Aortic smooth muscle cell (primary cell): ENCODE measurements around the gene ECSIT. TPM values are rescaled to one million over a fixed set of nuclear protein-coding genes. Genes with fewer than 3 reads are reported as not detected.

Experiments used
- total RNA-seq: library from RNA; depleted of rRNA; stranded (reverse); fragments of >200 nt; gene quantifications from 2 replicates; pipeline ENCODE4 v1.2.3, GENCODE V29; 2014

Gene ECSIT, protein sequence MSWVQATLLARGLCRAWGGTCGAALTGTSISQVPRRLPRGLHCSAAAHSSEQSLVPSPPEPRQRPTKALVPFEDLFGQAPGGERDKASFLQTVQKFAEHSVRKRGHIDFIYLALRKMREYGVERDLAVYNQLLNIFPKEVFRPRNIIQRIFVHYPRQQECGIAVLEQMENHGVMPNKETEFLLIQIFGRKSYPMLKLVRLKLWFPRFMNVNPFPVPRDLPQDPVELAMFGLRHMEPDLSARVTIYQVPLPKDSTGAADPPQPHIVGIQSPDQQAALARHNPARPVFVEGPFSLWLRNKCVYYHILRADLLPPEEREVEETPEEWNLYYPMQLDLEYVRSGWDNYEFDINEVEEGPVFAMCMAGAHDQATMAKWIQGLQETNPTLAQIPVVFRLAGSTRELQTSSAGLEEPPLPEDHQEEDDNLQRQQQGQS
- total RNA-seq = 18.0 TPM in 2 replicates

DNA sequence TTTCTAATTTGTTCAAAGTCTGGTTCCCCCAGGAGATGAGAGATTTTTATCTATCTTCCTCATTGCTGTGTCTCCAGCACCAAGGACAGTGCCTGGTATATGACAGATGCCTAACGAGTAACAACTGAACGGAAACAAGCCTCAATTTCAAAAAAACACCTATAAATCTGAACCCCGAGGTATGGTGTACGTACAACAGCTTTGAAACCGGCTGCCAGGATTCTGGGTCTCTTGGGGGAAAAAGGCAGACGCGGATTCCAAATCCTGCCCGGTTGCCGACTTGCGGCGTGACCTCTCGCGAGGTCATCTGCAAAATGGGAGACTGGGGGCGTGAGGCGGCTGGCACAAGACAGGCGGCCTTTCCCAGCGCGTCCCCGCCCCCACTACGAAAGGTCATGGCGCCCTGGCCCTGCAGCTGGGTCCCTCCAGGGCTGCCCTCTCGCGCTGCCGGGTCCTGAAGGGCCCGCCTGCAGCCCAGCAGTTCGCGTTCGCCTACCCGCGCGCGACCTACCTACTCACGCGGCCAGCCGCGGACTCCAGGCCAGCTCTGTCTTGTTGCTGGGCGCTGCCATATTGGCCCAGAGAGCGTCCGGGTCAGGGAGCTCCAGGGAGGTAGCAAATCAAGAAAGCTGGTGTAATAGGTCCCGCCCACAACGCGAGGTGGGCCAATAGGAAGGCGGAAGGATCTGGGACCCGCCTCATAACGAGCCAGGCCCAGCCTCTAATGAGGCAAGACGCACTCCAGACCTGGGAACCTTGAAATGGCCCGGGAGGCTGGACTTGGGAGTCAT lies at the start of gene ECSIT:
TSS of gene ECSIT (minus strand) at position 584 of the 791 bp plus-strand sequence. CDS start 9,964 bp downstream, outside the sequence.

DNA sequence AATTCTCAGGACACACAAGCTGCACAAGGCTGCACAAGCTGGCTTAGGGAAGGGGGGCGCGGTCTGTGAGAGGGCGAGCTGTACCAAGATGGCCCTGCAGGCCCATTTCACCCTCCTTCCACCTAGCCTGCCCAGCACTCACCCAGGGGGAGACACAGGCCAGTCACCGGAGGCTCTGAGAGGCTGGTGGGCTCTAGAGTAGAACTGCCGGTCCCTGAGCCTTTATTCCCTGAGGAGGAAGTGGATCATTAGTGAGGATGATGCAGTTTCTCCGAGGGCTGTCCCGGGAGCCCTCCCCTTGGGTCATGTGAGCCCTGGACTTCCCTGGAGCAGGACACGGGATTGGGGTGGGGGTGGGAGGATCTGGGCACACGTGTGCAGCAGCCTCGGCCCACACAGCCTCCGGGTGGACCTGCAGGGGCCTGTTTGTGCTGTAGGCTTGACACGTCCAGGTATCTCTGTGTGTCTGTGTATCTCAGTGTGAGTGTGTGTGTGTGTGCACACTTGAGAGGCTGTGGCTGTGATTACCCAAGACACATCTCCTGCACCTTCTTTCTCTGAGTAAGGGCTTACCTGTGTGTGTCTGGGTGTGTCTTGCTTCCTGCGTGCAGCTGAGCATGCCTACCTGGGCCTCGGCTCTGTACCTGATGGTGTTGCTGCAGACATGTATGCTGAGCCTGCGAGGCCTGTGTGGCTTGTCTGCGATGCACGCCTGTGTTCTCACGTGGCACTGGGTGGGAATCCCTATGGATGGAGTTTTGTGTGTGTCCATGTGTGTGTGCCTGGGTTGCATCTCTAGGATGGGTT lies 48.7 kb upstream of the ECSIT start, which contains the start of gene ACP5:
TSS of gene ACP5 (minus strand) at position 195 of the 807 bp plus-strand sequence. CDS start 328 bp downstream, outside the sequence.

DNA sequence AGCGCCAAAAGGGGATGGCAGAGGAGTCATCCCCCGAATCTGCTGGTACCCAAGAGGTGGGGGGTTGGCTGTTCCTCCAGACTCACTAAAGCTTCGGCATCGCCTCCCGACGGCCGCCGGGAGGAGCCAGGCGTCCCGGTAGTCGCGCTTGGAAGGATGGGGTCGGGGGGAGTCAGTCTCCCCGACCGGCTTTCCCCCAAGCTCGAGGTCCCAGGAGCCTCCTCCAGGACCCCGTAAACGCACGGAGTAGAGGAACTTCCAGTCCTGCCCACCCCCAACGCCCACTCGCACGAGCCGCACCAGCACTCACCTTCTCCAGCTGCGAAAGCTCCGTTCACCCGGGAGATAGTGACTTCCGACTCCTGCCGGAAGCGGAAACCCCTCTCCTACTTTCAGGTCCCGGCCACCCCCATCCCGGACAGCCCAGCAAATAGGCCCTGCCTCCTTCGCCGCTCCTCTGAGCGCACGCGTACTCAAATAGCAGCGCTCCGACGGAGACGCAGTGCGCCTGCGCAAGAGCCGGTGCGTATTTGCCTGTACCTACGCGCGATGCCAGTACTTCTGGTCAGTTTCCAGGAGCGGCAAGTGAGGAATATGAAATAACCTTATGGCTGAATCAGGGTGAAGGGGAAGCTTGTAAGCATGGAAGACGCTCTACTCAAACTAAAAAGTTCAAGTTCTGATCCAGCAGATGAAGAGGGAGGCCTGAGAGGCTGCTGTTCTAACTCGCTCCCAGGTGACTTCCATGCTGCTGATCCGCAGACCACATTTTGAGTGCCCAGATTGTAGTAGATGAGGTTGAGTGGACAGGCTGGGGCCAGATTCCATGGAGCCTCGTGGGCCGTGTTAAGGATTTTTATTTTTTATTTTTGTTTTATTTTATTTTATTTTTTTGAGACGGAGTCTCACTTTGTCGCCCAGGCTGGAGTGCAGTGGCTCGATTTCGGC lies 30.2 kb upstream of the ECSIT start, which contains the start of gene ELOF1:
TSS of gene ELOF1 (minus strand) at position 350 of the 948 bp plus-strand sequence. CDS start 4,883 bp downstream, outside the sequence.

DNA sequence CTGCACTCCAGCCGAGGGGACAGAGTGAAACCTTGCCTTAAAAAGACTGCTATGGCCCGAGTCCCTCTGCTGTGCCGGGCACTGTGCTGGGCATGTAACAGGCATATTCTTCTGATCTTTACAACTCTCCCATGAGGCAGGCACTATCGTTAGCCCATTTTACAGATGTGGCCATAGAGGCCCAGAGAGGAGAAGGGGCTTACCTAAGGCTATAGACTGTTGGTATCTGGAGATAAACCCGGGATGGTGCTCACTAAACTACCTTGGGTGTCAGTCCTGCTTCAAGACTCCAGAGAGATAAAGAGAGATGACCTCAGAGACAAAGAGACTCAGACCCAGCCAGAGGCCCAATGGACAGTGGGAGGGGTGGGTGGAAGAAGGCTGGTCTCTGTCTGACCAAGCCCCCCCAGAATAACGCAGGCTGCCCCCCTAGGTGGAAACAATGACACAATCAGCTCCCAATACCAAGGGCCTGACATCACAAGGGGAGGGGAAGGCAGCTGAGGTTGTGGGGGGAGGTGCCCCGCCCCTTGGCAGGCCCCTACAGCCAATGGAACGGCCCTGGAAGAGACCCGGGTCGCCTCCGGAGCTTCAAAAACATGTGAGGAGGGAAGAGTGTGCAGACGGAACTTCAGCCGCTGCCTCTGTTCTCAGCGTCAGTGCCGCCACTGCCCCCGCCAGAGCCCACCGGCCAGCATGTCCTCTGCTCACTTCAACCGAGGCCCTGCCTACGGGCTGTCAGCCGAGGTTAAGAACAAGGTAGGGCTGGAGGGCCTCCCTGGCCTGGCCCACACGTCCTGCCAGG lies 9.5 kb upstream of the ECSIT start, which contains the start of gene CNN1:
TSS of gene CNN1 (plus strand) at position 620 of the 805 bp plus-strand sequence. CDS start at position 697, 77 bp downstream.

DNA sequence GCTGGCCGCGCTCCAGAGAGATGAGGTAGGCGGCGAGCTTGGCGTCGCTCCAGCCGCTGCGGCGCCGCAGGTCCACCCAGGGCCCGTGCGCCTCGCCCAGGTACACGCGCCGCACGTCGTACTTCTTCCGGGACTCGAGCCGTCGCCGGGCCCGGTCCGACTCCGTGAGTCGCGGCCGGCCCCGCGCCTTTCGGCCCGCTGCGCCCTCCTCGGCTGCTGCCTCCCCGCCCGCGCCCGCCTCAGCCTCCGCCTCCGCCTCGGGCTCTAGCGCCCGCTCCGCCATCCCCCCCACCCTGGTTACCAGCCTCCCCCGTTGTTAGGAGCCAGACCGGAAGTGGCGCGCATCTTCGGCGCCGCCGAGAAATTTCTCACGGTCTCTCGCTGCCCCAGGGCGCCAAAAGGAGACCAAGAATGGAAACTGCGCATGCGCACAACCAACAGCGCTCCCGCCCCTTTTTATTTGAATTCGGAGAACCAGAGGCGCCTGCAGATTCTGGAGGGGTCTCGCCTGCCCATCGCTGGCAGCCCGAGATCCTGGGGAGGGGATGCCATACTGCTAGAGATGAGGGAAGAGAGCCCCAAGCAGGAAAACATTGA lies 23.3 kb downstream of the ECSIT start, which contains the start of gene ZNF653:
TSS of gene ZNF653 (minus strand) at position 336 of the 597 bp plus-strand sequence. CDS start at position 283, 53 bp downstream.

DNA sequence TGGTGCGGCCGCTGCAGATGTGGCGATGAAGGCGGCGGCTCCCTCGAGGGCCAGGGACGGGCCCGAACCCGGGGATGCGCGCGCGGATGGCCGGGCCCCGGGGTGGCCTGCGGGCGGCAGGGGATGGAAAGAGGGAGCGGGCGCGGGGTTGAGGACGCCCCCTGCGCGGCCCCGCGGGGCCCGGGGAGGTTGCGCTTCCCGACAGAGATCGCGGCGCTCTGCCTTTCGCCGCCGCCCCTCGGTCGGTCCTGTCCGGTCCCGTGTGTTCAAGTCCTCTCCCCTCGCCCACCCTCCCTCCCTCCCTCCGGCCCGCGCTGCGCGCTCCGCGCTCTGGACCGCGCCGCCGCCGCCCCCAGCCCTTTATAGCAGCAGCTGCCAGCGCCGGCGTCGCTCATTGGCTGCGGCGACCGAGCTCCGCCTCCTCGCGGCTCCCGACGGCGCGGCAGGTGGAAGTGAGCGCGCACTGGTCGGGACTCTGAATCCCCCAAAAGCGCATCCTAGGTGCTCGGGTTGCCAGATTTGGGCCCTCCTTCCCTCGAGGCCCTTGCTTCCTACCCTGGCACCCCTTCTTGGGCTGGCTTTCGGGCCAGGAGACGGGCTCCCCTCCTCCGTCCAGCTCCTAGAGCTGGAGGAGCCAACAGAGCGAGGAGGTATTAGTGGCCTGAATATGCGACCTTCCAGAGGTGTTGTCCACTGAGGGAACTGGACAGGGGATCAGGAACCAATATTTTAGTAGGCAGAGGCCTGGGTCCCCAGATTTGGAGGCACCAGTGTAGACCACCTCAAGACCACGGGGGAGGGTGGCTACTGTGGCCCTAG lies 48.0 kb downstream of the ECSIT start, which contains the start of gene ELAVL3:
TSS of gene ELAVL3 (minus strand) at position 332 of the 819 bp plus-strand sequence. CDS start 438 bp downstream, outside the sequence.

Other genes with a start within 250 kb of the ECSIT start
- gene TSPAN16, start 233.0 kb downstream of the ECSIT start, total RNA-seq = not detected in 2 replicates
- 13.2 and 15.7 TPM in 2 replicates for gene RAB3D, start 189.5 kb downstream of the ECSIT start, total RNA-seq
- 59.2 and 85.5 TPM in 2 replicates for gene TMEM205, start 182.9 kb downstream of the ECSIT start, total RNA-seq
- gene CCDC159, start 182.6 kb downstream of the ECSIT start, total RNA-seq = 15.0 and 15.3 TPM in 2 replicates
- 11.6 and 12.1 TPM in 2 replicates for gene PLPPR2, start 173.7 kb downstream of the ECSIT start, total RNA-seq
- gene SWSAP1, start 154.5 kb downstream of the ECSIT start, total RNA-seq = 0.26 and 0.31 TPM in 2 replicates
- gene EPOR, start 144.8 kb downstream of the ECSIT start, total RNA-seq = 6.6 and 7.1 TPM in 2 replicates
- gene RGL3, start 109.8 kb downstream of the ECSIT start, total RNA-seq = 3.7 and 4.2 TPM in 2 replicates
- 0.37 and 0.79 TPM in 2 replicates for gene ODAD3, start 94.0 kb downstream of the ECSIT start, total RNA-seq
- 126 and 127 TPM in 2 replicates for gene PRKCSH, start 93.5 kb downstream of the ECSIT start, total RNA-seq
- under 0.01 TPM in 1 of 2 replicates, not detected in the other for gene ELAVL3, start 48.1 kb downstream of the ECSIT start, total RNA-seq
- gene ZNF653, start 23.3 kb downstream of the ECSIT start, total RNA-seq = 4.8 and 7.0 TPM in 2 replicates
- 0.81 and 1.7 TPM in 2 replicates for gene CNN1, start 9.7 kb upstream of the ECSIT start, total RNA-seq
- gene ELOF1, start 30.1 kb upstream of the ECSIT start, total RNA-seq = 23.4 and 25.9 TPM in 2 replicates
- gene ACP5, start 48.5 kb upstream of the ECSIT start, total RNA-seq = 0.40 and 0.44 TPM in 2 replicates
- gene ZNF627, start 68.3 kb upstream of the ECSIT start, total RNA-seq = 14.9 and 17.6 TPM in 2 replicates
- gene ZNF823, start 209.8 kb upstream of the ECSIT start, total RNA-seq = 4.6 and 5.3 TPM in 2 replicates
- gene ZNF441, start 237.9 kb upstream of the ECSIT start, total RNA-seq = 18.6 and 20.5 TPM in 2 replicates